SKM-1 (cell line): ENCODE data around the gene KIF3B.
"Not testable (repeated sequence)": the region's sequence is repeated elsewhere in the genome, so short reads cannot be mapped to it uniquely, and the experiment has no call there.

ENCODE experiments used
- DNase-seq: peaks from one replicate; lab custom pipeline; 2025; ENCODE audit not compliant: unreplicated experiment; lab: John Stamatoyannopoulos, UW

Gene KIF3B

GRCh38 chr20:32246208-32246607 lies 31.2 kb upstream of the KIF3B start:
- not testable (repeated sequence) for DNase-seq

- no peak for DNase-seq
These were observed 29.4 kb upstream of the KIF3B start for GRCh38 chr20:32248043-32248442.

- DNase-seq, result peak; percentile 76
These were observed 28.3 kb upstream of the KIF3B start for GRCh38 chr20:32249030-32249738.

- DNase-seq, result no peak
These were observed 26.0 kb upstream of the KIF3B start for GRCh38 chr20:32251470-32251869.

- DNase-seq, result no peak
These were observed 25.3 kb upstream of the KIF3B start for GRCh38 chr20:32252189-32252588.

GRCh38 chr20:32260973-32261372 lies 16.5 kb upstream of the KIF3B start:
- DNase-seq, result not testable (repeated sequence)

GRCh38 chr20:32261644-32262043 lies 15.8 kb upstream of the KIF3B start:
- DNase-seq, result no peak

GRCh38 chr20:32263398-32263954 lies 14.0 kb upstream of the KIF3B start:
- DNase-seq, result no peak

- DNase-seq, result no peak
These were observed 5.8 kb upstream of the KIF3B start for GRCh38 chr20:32271620-32272019.

- no peak for DNase-seq
These were observed 3.1 kb upstream of the KIF3B start for GRCh38 chr20:32274359-32274758.

- not testable (repeated sequence) for DNase-seq
These were observed 2.3 kb upstream of the KIF3B start for GRCh38 chr20:32275163-32275562.

- DNase-seq, result no peak
These were observed 770 bp downstream of the KIF3B start for GRCh38 chr20:32278199-32278643.

GRCh38 chr20:32281711-32282110 lies 4.3 kb downstream of the KIF3B start:
- DNase-seq, result no peak

- DNase-seq, result no peak
These were observed 5.0 kb downstream of the KIF3B start for GRCh38 chr20:32282461-32282860.

GRCh38 chr20:32285082-32285620 lies 7.7 kb downstream of the KIF3B start:
- no peak for DNase-seq

- no peak for DNase-seq
These were observed 8.3 kb downstream of the KIF3B start for GRCh38 chr20:32285621-32286371.

GRCh38 chr20:32287231-32287638 lies 9.8 kb downstream of the KIF3B start:
- DNase-seq, result no peak

- no peak for DNase-seq
These were observed 10.9 kb downstream of the KIF3B start for GRCh38 chr20:32288225-32288849.

GRCh38 chr20:32289299-32289660 lies 11.8 kb downstream of the KIF3B start:
- not testable (repeated sequence) for DNase-seq

GRCh38 chr20:32289661-32290431 lies 12.4 kb downstream of the KIF3B start:
- no peak for DNase-seq

- DNase-seq, result no peak
These were observed 13.7 kb downstream of the KIF3B start for GRCh38 chr20:32291166-32291565.
